WI38 (cell line): Measurements from ENCODE around the gene DDX6.

ENCODE experiments used
- H3K4me3 ChIP-seq: 2 replicates; pipeline ENCODE4 v1.5.1; 2011; ENCODE audit warnings: low read depth, mild to moderate bottlenecking, control low read depth, low read length
- TF ChIP-seq, protein P1 (sequence below): IDR thresholded peaks from 2 replicates; pipeline ENCODE4 v1.5.1; 2012; ENCODE audit warnings: low read depth, mild to moderate bottlenecking, control low read depth, low read length

The DDX6 gene

DNA sequence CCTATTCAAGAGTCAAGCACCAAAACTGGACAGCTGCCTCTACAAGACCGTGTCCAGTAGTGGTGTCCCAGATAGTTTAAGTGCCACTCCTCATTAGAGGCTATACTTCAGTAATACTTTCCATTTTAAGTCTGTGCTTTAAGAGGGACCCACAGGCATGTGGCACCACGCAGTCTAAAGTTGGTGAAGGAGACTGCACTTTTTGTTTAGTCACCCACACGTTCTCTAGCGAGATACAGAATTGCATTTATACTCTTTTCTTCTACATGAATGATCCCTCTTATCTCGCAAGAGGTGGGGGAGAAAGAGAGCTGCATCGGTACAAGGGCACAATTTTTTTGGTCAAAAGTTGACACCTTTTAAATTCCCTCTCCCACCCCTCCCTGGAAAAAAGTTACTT, 41.5 kb downstream of the DDX6 start:
- H3K4me3 ChIP-seq, result no peak overlapping the region
- TF ChIP-seq, protein P1, sequence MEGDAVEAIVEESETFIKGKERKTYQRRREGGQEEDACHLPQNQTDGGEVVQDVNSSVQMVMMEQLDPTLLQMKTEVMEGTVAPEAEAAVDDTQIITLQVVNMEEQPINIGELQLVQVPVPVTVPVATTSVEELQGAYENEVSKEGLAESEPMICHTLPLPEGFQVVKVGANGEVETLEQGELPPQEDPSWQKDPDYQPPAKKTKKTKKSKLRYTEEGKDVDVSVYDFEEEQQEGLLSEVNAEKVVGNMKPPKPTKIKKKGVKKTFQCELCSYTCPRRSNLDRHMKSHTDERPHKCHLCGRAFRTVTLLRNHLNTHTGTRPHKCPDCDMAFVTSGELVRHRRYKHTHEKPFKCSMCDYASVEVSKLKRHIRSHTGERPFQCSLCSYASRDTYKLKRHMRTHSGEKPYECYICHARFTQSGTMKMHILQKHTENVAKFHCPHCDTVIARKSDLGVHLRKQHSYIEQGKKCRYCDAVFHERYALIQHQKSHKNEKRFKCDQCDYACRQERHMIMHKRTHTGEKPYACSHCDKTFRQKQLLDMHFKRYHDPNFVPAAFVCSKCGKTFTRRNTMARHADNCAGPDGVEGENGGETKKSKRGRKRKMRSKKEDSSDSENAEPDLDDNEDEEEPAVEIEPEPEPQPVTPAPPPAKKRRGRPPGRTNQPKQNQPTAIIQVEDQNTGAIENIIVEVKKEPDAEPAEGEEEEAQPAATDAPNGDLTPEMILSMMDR, result no peak

DNA sequence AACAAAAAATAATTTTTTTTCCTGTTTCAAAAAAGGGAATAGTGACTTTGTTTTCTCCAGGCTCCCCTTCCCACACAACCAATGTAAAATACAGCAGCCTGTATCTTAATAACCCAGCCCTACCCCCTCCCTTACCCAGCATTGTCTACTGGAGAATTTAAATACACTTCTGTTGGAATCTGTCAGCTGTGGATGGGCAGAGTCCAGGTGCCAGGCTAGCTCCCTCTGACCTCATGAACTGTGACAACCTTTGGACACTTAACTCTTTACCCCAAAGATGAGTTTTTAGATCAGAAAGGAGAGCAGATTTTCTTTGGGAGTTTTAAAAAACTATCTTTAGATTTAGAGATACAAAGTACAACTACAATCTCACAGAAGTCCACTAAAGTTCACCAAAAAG, 42.9 kb downstream of the DDX6 start:
- no peak overlapping the region for H3K4me3 ChIP-seq
- TF ChIP-seq, protein P1, result no peak

DNA sequence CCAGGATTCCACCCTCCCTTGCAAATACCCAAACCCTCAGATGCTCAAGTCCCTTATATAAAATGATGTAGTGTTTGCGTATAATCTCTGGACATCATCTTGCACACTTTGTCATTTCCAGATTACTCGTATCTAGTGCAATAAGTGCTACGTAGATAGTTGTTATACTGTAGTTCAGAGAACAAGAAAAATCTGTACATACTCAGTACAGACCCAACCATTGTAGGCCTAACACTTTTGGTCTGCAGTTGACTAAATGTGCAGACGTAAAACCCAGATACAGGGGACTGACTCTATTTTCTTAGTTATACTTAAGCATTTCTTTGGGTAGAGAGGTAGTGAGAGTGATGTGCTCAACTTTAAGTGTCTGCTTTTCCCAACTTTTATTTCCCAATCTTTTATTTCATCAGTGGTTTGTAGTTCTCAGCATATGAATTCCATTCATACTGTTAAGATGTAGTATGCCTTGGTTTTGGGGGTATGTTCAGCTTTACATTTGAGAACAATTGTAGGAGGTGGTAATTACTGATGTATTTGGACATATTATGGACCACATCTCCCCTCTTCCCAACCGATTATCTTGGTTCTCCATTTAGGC, 43.9 kb downstream of the DDX6 start:
- H3K4me3 ChIP-seq, result no peak overlapping the region
- TF ChIP-seq, protein P1, result no peak

DNA sequence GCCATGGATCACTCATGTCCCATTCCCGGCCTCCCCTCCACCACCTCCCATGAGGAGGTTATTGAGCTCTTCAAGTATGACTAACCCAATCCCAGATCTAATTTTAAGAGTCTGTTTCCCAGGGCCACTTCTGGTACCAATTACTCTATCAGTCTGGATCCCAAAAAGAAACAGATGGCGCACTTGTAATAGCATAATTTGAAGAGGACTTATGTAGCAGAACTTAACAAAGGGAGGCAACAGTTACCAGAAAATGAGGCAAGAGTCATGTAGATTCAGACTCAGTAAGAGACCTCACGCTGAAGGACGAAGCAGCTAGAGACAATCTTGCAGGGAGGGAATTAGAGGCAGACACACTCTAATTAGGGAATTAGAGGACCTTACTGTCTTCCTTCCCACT, 46.9 kb downstream of the DDX6 start:
- H3K4me3 ChIP-seq, result no peak overlapping the region
- TF ChIP-seq, protein P1, result no peak

DNA sequence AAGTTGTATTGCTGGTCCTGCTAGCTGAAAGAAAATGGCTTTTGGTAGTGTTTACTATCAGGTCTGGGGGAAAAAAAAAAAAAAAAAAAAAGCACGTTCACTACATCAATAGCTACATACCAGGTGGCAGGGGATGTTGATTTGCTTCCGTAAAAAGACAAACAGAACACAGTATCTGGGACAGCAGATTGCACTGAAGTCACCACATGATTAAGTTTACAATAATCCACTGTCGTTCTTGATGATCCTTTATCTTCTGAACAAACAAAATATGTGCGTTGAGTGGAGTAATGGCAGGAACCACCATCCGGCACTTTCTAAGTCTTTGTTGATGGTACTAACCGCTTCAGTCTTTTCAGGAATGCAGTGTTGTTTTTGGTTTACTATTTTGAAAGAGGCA, 48.7 kb downstream of the DDX6 start:
- TF ChIP-seq, protein P1, result no peak
- no peak overlapping the region for H3K4me3 ChIP-seq

DNA sequence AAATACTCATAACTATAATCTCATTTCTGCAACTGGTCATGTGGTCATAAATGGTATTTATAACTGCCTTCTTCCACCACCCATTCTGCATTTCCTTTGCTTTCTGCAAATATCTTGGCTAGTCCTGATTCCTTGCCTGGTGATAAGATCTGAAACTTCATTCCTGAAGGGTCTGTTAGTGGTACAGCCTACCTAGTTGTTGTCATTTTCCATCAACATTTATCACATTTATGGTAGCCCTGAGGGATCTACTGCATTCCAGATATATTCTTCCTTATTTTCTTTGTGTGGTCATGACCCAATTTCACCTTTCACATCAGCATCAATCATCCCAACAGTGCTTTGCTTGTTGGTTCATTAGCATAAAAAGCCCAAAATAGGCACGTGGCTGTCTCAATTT, 50.1 kb downstream of the DDX6 start:
- TF ChIP-seq, protein P1, result no peak
- no peak overlapping the region for H3K4me3 ChIP-seq

DNA sequence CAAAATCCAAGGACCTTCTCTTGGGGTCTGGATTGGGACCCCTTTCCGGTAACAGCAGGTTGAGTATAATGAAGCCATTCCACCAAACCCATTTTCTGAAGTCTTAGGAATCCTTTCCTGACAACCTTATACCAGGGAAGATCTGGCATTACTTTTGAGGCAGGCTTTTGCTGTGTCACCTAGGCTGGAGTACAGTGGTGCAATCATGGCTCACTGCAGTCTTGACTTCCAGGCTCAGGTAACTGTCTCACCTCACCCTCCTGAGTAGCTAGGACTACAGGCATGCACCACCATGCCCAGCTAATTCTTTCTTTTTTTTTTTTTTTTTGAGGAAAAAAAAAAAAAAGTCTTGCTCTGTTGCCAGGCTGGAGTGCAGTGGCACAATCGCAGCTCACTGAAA, 55.8 kb downstream of the DDX6 start:
- TF ChIP-seq, protein P1, result no peak
- no peak overlapping the region for H3K4me3 ChIP-seq
